ENCODE results near the gene UVRAG. TPM values are rescaled to one million over a fixed set of nuclear protein-coding genes. Genes with fewer than 3 reads are reported as not detected.

The UVRAG gene
- total and polyA plus RNA-seq, 8 donors, result 4.7 to 55.5 (median 20.5) TPM

GRCh38 chr11:75845324-75845723, 30.3 kb downstream of the UVRAG start:
- intact Hi-C loops (cut with DNase I; ENCODE audit: low total_unique reads), result no loop called here
- DNase-seq, result no peak
- Histone ChIP-seq H3K4me1 (peaks cover 3 to 30% (median 16%) of the 10 kb centered on the region in 4 donors), H3K27me3 (no peaks in the 10 kb centered on the region), H3K36me3 (no peaks in the 10 kb centered on the region), H3K4me3 (no peak overlapping the region), H3K27ac (no peak overlapping the region), H3K9me3 (no peaks in the 10 kb centered on the region)
- TF ChIP-seq CTCF (IDR thresholded peaks at IDR 0.05) (no peak), POLR2A (IDR thresholded peaks at IDR 0.05) (no peak), EP300 (IDR thresholded peaks at IDR 0.05) (no peak), POLR2AphosphoS5 (IDR thresholded peaks at IDR 0.05) (no peak)

- Histone ChIP-seq H3K27me3 (no peaks in the 10 kb centered on the region), H3K4me1 (peaks cover 0 to 21% (median 12%) of the 10 kb centered on the region in 4 donors), H3K27ac (no peak overlapping the region), H3K36me3 (peaks cover 0 to 21% (median 10%) of the 10 kb centered on the region in 4 donors), H3K9me3 (no peaks in the 10 kb centered on the region), H3K4me3 (no peak overlapping the region)
- no peak for TF ChIP-seq EP300 (IDR thresholded peaks at IDR 0.05)
- TF ChIP-seq POLR2A (IDR thresholded peaks at IDR 0.05), result no peak
- no peak for TF ChIP-seq POLR2AphosphoS5 (IDR thresholded peaks at IDR 0.05)
- no peak for TF ChIP-seq CTCF (IDR thresholded peaks at IDR 0.05)
- intact Hi-C loops (cut with DNase I; ENCODE audit: low total_unique reads), result no loop called here
- DNase-seq, result no peak
Measured at GRCh38 chr11:75849894-75850293, 34.9 kb downstream of the UVRAG start.

GRCh38 chr11:75850787-75851186, 35.8 kb downstream of the UVRAG start:
- H3K4me3 ChIP-seq, result no peak overlapping the region
- peak overlapping the region in 3 of 5 donors; percentile 19 to 33 (median 30) for H3K27ac ChIP-seq
- no peak for DNase-seq
- peaks cover 0 to 21% (median 12%) of the 10 kb centered on the region in 4 donors for H3K4me1 ChIP-seq
- WGBS, 5 donors, result 28 to 51% (median 35%) methylated on average over 3 of the region's 3 CpGs
- no peaks in the 10 kb centered on the region for H3K9me3 ChIP-seq
- no peaks in the 10 kb centered on the region for H3K27me3 ChIP-seq
- peaks cover 0 to 21% (median 10%) of the 10 kb centered on the region in 4 donors for H3K36me3 ChIP-seq
- no peak for TF ChIP-seq POLR2A (IDR thresholded peaks at IDR 0.05)
- no peak for TF ChIP-seq POLR2AphosphoS5 (IDR thresholded peaks at IDR 0.05)
- no peak for TF ChIP-seq CTCF (IDR thresholded peaks at IDR 0.05)
- TF ChIP-seq EP300 (IDR thresholded peaks at IDR 0.05), result no peak
- intact Hi-C loops (cut with DNase I; ENCODE audit: low total_unique reads), result no loop called here

GRCh38 chr11:75851203-75851602, 36.2 kb downstream of the UVRAG start:
- peak overlapping the region in 3 of 5 donors; percentile 19 to 33 (median 30) for H3K27ac ChIP-seq
- DNase-seq, result no peak
- intact Hi-C loops (cut with DNase I; ENCODE audit: low total_unique reads), result no loop called here
- peaks cover 0 to 21% (median 10%) of the 10 kb centered on the region in 4 donors for H3K36me3 ChIP-seq
- no peak for TF ChIP-seq POLR2AphosphoS5 (IDR thresholded peaks at IDR 0.05)
- no peak for TF ChIP-seq EP300 (IDR thresholded peaks at IDR 0.05)
- no peak for TF ChIP-seq CTCF (IDR thresholded peaks at IDR 0.05)
- TF ChIP-seq POLR2A (IDR thresholded peaks at IDR 0.05), result no peak
- peaks cover 0 to 21% (median 12%) of the 10 kb centered on the region in 4 donors for H3K4me1 ChIP-seq
- H3K9me3 ChIP-seq, result no peaks in the 10 kb centered on the region
- H3K27me3 ChIP-seq, result no peaks in the 10 kb centered on the region
- WGBS, 5 donors, result 53 to 83% (median 70%) methylated on average over 1 of the region's 1 CpG
- no peak overlapping the region for H3K4me3 ChIP-seq

Data from stomach (tissue), 9 donors.